Head of caudate nucleus (tissue), 42 donors: ENCODE measurements around the gene CDH13.

ENCODE experiments used
- DNase-seq, 42 donors: peaks; one replicate each; pipeline versions ENCODE4 v3.0.0 to v3.0.0-alpha.2; 2020 to 2021; ENCODE audit warnings: mixed read lengths in 7 of 42
- intact Hi-C: fragments of 100-400 bp; cut with DNase I; formaldehyde crosslinking; loops from one replicate; pipeline ENCODE4 v1.15.0; 2022

CDH13 gene

DNA sequence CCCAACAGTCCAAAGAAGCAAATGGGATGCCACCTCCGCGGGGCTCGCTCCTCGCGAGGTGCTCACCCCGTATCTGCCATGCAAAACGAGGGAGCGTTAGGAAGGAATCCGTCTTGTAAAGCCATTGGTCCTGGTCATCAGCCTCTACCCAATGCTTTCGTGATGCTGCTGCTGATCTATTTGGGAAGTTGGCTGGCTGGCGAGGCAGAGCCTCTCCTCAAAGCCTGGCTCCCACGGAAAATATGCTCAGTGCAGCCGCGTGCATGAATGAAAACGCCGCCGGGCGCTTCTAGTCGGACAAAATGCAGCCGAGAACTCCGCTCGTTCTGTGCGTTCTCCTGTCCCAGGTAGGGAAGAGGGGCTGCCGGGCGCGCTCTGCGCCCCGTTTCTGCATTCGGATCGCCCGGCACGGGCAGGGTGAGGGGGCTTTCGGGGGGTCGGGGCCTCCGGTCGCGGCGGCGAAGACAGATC, at the start of gene CDH13:
TSS of gene CDH13 (plus strand) at position 179 of the 471 bp plus-strand sequence.
- peak in 27 of 42 donors; percentile 8 to 50 (median 25) for DNase-seq
- intact Hi-C loops, result no loop called here

- intact Hi-C loops, result loop anchor here (10.0 kb wide), 1 partner anchor 316 kb away; no protein-coding TSS in a partner anchor
- peak in 41 of 42 donors; percentile 11 to 85 (median 62) for DNase-seq
Observed at GRCh38 chr16:82580298-82580890, 46.4 kb upstream of the CDH13 start.

- DNase-seq, result no peak
- intact Hi-C loops, result loop anchor here (10.0 kb wide), 1 partner anchor 318 kb away; no protein-coding TSS in a partner anchor
Observed at GRCh38 chr16:82582975-82583374, 43.8 kb upstream of the CDH13 start.

DNA sequence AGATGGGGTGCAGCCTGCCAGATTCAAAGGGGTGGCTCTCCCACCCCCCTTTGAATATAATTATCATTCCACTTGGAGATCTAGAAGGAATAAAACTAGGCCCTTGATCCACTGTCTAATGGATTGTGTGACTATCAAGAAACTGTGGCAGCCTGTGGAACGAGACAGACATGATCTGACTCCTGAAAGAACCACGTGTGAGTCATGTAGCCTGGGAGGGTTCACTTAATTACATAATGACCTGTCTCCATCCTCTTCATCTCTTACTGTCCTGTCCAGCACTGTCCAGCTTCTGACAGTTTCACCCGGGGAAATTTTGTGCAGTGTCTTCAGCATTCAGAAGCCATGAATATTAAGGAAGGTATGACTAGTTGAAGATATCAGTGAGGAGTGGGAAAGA, 43.3 kb upstream of the CDH13 start:
- no peak for DNase-seq
- intact Hi-C loops, result loop anchor here (10.0 kb wide), 1 partner anchor 319 kb away; no protein-coding TSS in a partner anchor

DNA sequence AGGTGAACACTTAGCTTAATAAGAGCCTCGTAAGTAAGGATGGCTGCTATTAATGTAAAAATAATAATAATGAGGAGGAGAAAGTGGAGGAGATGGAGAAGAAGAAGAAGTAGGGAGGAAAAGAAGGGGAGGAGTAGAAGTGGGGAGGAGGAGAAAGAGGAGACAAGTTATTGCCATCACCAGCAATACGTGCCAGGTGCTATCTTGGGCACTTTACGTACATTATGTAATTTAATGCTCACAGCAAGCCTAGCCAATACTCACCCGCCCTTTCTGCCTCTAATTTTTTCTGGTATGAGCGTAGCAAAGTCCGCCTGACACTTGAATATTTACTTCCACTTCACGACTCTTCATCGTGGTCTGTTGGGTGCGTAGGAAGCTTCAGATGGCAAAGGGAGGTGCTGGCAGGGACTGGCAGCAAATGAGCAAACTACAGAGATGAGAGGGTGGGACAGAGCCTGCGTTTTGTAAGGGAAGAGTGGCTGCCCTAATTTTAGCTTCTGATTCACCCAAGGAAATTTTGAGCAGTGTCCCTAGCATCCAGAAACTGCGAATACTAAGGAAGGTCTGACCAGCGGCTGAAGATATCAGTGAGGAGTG, 42.1 kb upstream of the CDH13 start:
- intact Hi-C loops, result loop anchor here (10.0 kb wide), 1 partner anchor 320 kb away; no protein-coding TSS in a partner anchor
- no peak for DNase-seq

GRCh38 chr16:82585675-82586074, 41.1 kb upstream of the CDH13 start:
- DNase-seq, result no peak
- intact Hi-C loops, result loop anchor here (10.0 kb wide), 1 partner anchor 321 kb away; no protein-coding TSS in a partner anchor

- no peak for DNase-seq
- intact Hi-C loops, result loop anchor here (10.0 kb wide), 1 partner anchor 321 kb away; no protein-coding TSS in a partner anchor
Observed at GRCh38 chr16:82586130-82586529, 40.6 kb upstream of the CDH13 start.

DNA sequence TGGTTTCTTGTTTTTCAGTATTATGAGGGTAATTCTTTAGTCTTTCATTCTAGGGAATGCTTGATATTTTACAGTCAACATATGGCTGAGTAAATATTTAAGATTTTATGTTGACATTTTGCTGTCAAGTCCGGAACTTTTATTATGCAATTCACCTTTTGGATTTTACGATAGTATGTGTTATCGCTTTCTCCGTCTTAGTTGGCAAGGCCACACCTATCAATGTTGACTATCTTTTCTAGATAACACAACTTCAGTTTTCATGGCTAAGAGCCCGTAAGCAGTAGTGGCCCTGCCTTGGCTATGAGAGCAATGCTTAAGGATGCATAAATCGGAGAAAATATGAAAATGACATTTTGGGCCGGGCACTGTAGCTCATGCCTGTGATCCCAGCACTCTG, 39.5 kb upstream of the CDH13 start:
- intact Hi-C loops, result loop anchor here (10.0 kb wide), 1 partner anchor 322 kb away; no protein-coding TSS in a partner anchor
- no peak for DNase-seq

- DNase-seq, result no peak
- intact Hi-C loops, result loop anchor here (10.0 kb wide), 1 partner anchor 325 kb away; no protein-coding TSS in a partner anchor
Observed at GRCh38 chr16:82589407-82589806, 37.4 kb upstream of the CDH13 start.

GRCh38 chr16:82594114-82594513, 32.7 kb upstream of the CDH13 start:
- intact Hi-C loops, result no loop called here

GRCh38 chr16:82598771-82599170, 28.0 kb upstream of the CDH13 start:
- no peak for DNase-seq
- intact Hi-C loops, result no loop called here

More at GRCh38 chr16:82594114-82594513, 32.7 kb upstream of the CDH13 start:
- DNase-seq, result no peak

DNA sequence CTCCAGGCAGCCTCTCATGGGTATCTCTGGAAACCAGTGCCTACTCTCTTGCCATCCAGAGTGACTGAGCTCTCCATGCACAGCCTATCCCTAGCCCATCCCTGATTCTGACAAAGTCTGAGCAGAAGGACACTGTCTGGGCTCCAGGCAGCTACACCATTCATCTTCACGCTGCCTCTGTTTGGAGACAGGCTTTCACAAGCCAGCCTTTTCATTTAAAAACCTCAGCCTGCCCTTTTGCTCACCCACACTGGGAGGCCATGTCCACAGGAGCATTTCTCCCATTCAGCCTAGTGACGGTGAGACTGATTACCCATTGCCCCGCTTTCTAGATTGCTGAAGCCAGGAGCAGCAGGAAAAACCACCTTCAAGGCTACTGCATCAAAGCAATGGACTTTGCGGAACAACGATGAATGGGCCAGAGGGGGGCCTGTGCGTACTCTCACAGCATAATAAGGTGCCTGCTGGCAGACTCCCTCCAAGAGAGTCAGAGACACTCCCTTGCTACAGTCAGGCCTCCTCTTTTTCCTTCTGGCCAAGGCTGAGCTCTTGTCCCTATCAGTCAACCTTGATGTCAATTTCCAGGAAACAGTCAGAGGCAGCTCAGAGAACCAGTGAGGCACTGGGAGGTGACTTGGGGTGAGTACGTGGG, 24.7 kb upstream of the CDH13 start:
- intact Hi-C loops, result no loop called here
- DNase-seq, result no peak

- intact Hi-C loops, result no loop called here
- peak; percentile 32 to 84 (median 70) for DNase-seq
Observed at GRCh38 chr16:82603784-82604411, 22.9 kb upstream of the CDH13 start.

DNA sequence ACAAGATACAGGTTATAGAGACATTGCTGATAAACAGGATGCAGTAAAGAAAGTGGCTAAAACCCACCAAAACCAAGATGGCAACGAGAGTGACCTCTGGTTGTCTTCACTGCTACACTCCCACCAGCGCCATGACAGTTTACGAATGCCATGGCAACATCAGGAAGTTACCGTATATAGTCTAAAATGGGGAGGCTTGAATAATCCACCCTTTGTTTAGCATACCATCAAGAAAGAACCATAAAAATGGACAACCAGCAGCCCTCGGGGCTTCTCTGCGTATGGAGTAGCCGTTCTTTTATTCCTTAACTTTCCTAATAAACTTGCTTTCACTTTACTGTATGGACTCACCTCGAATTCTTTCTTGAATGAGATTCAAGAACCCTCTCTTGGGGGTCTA, 21.7 kb upstream of the CDH13 start:
- no peak for DNase-seq
- intact Hi-C loops, result no loop called here

- DNase-seq, result no peak
- intact Hi-C loops, result no loop called here
Observed at GRCh38 chr16:82605863-82606620, 20.7 kb upstream of the CDH13 start.

- no peak for DNase-seq
- intact Hi-C loops, result no loop called here
Observed at GRCh38 chr16:82609140-82609539, 17.6 kb upstream of the CDH13 start.

- DNase-seq, result peak in 9 of 42 donors; percentile 8 to 46 (median 32)
- intact Hi-C loops, result no loop called here
Observed at GRCh38 chr16:82612263-82612662, 14.5 kb upstream of the CDH13 start.

DNA sequence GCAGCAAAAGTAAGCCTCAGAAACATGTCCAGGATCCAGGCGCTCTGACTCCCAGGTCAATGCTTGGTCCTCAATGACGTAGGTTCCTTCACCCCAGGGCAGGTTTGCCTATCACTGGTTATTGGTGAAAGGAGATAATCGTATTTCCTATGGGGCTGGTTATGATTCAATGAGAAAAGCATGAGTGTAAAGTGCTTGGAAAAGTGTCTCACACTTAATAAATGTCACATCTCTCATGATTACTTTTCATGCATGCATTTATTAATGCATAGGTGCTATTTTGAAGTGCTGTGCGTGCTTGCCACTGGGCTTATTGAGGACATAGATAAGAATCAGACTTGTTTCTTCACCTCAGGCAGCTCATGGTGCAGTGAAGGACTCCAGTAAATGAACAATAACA, 10.4 kb upstream of the CDH13 start:
- no peak for DNase-seq
- intact Hi-C loops, result no loop called here

DNA sequence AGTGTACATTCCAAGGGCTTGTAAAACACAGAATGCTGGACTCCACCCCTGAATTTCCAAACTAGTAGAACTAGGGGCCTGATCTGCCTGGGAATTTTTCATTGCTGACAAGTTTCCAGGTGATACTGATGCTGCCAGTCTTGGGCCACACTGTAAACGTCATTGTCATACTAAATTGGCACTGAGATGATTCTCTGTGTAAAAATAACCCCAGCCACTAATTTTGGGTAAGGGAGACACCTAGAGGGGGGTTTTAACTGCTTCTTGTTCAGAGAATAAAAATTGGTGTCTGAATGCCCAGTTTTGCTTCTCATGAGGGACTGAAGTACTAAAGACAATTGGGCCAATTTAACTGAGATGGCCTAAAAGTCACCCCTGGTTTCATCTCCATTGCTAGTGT, 5.0 kb upstream of the CDH13 start:
- intact Hi-C loops, result no loop called here
- DNase-seq, result no peak
